Measurements from ENCODE around the gene TEX11.

TEX11 gene

GRCh38 chrX:70922774-70923473 lies 14.4 kb upstream of the TEX11 start:
- H3K4me1 ChIP-seq (ENCODE audit: control insufficient read depth, low read length) = no peaks in the 10 kb centered on the region
- no peaks in the 10 kb centered on the region for H3K36me3 ChIP-seq (ENCODE audit: control insufficient read depth, low read length)
- H3K27ac ChIP-seq (ENCODE audit: low read depth, low read length) = no peak overlapping the region
- H3K4me3 ChIP-seq (ENCODE audit: low read length) = no peak overlapping the region
- no peaks in the 10 kb centered on the region for H3F3A ChIP-seq (ENCODE audit: control insufficient read depth, insufficient read depth)
- H3K9me2 ChIP-seq (replicated peaks; ENCODE audit: control insufficient read depth, low read length) = no peaks in the 10 kb centered on the region
- no peaks in the 10 kb centered on the region for H3K79me2 ChIP-seq (ENCODE audit: control insufficient read depth, low read length)
- no peaks in the 10 kb centered on the region for H3K27me3 ChIP-seq (ENCODE audit: control insufficient read depth, low read length)
- H3K9me3 ChIP-seq (ENCODE audit: control insufficient read depth, insufficient read depth, low read length) = no peaks in the 10 kb centered on the region
- H4K20me1 ChIP-seq (ENCODE audit: control insufficient read depth, insufficient read depth, low read depth, low read length) = no peaks in the 10 kb centered on the region
- TF ChIP-seq CTCF (IDR thresholded peaks at IDR 0.05; ENCODE audit: low read depth, low read length, poor library complexity, severe bottlenecking) (no peak), EZH2phosphoT487 (IDR thresholded peaks at IDR 0.05; ENCODE audit: borderline replicate concordance, low read length) (no peak)
- no peak overlapping the region for H3K4me2 ChIP-seq (ENCODE audit: low read length)

GRCh38 chrX:70921709-70922352 lies 13.3 kb upstream of the TEX11 start:
- Histone ChIP-seq H4K20me1 (ENCODE audit: control insufficient read depth, insufficient read depth, low read depth, low read length) (no peaks in the 10 kb centered on the region), H3K36me3 (ENCODE audit: control insufficient read depth, low read length) (no peaks in the 10 kb centered on the region), H3K9me3 (ENCODE audit: control insufficient read depth, insufficient read depth, low read length) (no peaks in the 10 kb centered on the region), H3K9me2 (replicated peaks; ENCODE audit: control insufficient read depth, low read length) (no peaks in the 10 kb centered on the region), H3K79me2 (ENCODE audit: control insufficient read depth, low read length) (no peaks in the 10 kb centered on the region), H3K27me3 (ENCODE audit: control insufficient read depth, low read length) (no peaks in the 10 kb centered on the region), H3K4me3 (ENCODE audit: low read length) (no peak overlapping the region), H3K4me1 (ENCODE audit: control insufficient read depth, low read length) (no peaks in the 10 kb centered on the region), H3F3A (ENCODE audit: control insufficient read depth, insufficient read depth) (no peaks in the 10 kb centered on the region), H3K27ac (ENCODE audit: low read depth, low read length) (no peak overlapping the region), H3K4me2 (ENCODE audit: low read length) (no peak overlapping the region)
- TF ChIP-seq CTCF (IDR thresholded peaks at IDR 0.05; ENCODE audit: low read depth, low read length, poor library complexity, severe bottlenecking) = no peak
- TF ChIP-seq EZH2phosphoT487 (IDR thresholded peaks at IDR 0.05; ENCODE audit: borderline replicate concordance, low read length) = no peak

GRCh38 chrX:70916754-70917153 lies 8.2 kb upstream of the TEX11 start:
- Histone ChIP-seq H3K4me2 (ENCODE audit: low read length) (no peak overlapping the region), H3F3A (ENCODE audit: control insufficient read depth, insufficient read depth) (no peaks in the 10 kb centered on the region), H3K9me2 (replicated peaks; ENCODE audit: control insufficient read depth, low read length) (no peaks in the 10 kb centered on the region), H4K20me1 (ENCODE audit: control insufficient read depth, insufficient read depth, low read depth, low read length) (no peaks in the 10 kb centered on the region), H3K4me1 (ENCODE audit: control insufficient read depth, low read length) (no peaks in the 10 kb centered on the region), H3K27ac (ENCODE audit: low read depth, low read length) (no peak overlapping the region), H3K36me3 (ENCODE audit: control insufficient read depth, low read length) (no peaks in the 10 kb centered on the region), H3K27me3 (ENCODE audit: control insufficient read depth, low read length) (no peaks in the 10 kb centered on the region), H3K9me3 (ENCODE audit: control insufficient read depth, insufficient read depth, low read length) (no peaks in the 10 kb centered on the region), H3K4me3 (ENCODE audit: low read length) (no peak overlapping the region), H3K79me2 (ENCODE audit: control insufficient read depth, low read length) (no peaks in the 10 kb centered on the region)
- TF ChIP-seq CTCF (IDR thresholded peaks at IDR 0.05; ENCODE audit: low read depth, low read length, poor library complexity, severe bottlenecking) = no peak
- TF ChIP-seq EZH2phosphoT487 (IDR thresholded peaks at IDR 0.05; ENCODE audit: borderline replicate concordance, low read length) = no peak

All from DOHH2 (cell line).